GDM1 (cell line): ENCODE results near the gene RALA.
"Not testable (repeated sequence)": the region's sequence is repeated elsewhere in the genome, so short reads cannot be mapped to it uniquely, and the experiment has no call there.

Experiments
- DNase-seq: peaks from one replicate; lab custom pipeline; 2025; lab: John Stamatoyannopoulos, UW

RALA gene

DNA sequence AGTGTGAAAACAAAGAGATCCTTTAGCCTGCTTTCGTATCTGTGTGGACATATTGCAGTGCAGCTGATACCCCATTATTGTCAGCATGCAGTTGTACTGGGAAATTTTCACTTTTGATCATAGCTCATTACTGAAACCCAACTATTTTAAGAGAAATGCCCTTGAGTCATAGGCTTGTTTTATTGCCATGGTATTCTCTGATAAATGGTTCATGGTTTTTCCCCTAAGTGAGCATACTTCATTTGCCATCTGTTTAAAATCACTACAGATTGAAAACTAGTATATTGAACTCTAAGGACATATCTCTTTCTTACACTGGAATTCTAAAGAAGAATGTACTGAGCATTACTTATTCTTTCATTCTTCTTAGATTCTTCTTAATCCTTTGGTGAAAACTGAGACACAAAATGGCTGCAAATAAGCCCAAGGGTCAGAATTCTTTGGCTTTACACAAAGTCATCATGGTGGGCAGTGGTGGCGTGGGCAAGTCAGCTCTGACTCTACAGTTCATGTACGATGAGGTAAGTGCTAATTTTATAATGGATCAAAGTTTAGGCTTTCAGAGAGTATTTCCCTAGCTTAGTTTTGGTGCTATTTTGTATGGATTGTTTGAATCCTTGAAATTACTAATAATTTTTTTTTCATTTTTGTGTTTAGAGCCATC lies 63.0 kb downstream of the RALA start:
- no peak for DNase-seq

DNA sequence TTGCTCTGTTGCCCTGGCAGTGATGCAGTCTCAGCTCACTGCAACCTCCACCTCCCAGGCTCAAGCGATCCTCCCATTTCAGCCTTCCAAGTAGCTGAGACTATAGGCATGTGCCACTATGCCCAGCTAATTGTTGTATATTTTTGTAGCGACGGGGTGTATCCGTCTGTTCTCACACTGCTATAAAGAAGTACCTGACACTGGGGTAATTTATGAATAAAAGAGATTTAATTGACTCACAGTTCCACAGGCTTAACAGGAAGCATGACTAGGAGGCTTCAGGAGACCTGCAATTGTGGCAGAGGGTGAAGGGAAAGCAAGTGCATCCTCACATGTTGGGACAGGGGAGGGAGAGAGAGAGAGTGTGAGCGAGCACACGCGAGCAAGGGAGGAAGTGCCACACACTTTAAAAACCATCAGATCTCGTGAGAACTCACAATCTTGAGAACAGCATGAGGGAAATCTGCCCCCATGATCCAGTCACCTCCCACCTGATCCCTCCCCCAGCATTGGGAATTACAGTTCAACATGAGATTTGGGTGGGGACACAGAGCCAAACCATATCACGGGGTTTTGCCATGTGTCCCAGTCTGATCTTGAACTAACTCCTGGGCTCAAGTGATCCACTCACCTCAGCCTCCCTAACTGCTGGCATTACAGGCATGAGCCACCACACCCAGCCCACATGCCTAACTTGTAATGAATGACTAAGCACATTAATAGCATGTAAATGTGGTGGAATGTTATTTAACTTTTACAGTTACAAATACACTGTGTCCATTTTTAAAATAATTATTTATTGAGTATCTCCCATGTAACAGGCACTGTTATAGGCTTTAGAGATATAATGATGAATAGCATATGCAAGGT lies 65.5 kb downstream of the RALA start:
- DNase-seq = no peak

DNA sequence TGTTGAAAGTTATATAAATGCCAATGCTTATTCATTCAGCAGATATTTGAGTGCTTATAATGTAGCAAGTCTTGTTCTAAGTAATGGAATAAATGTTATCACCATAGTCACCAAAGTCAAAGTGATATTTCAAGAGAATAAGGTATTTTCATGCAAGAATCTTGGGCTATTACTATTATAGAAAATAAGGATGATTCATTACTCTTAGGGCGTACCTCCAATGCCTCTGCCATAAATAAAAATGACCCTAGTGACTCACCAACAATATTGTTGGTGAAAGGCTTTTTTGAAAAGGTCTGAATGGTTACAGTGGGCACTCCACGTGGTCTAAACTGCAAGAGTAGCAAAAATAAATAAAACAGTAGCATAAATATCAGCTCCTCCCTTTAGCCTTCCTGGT lies 68.4 kb downstream of the RALA start:
- DNase-seq = no peak

GRCh38 chr7:39693086-39693485 lies 69.7 kb downstream of the RALA start:
- not testable (repeated sequence) for DNase-seq

DNA sequence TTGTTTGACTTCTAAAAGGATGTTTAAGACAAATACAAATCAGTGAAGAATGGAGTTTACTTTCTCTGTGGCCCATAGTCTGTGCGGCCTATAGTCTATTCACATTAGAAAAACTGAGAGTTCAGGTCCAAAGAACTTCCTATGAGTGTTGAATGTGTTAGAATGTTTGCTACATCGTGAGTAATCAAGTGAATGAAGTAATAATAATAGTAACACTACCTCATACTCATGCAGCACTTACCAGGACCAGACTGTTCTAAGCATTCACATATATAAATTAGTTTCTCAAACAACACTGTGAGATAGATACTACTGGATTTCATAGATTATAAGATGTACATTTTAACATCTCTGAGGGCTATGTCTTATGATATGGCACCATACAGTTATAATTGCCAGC lies 70.4 kb downstream of the RALA start:
- no peak for DNase-seq

DNA sequence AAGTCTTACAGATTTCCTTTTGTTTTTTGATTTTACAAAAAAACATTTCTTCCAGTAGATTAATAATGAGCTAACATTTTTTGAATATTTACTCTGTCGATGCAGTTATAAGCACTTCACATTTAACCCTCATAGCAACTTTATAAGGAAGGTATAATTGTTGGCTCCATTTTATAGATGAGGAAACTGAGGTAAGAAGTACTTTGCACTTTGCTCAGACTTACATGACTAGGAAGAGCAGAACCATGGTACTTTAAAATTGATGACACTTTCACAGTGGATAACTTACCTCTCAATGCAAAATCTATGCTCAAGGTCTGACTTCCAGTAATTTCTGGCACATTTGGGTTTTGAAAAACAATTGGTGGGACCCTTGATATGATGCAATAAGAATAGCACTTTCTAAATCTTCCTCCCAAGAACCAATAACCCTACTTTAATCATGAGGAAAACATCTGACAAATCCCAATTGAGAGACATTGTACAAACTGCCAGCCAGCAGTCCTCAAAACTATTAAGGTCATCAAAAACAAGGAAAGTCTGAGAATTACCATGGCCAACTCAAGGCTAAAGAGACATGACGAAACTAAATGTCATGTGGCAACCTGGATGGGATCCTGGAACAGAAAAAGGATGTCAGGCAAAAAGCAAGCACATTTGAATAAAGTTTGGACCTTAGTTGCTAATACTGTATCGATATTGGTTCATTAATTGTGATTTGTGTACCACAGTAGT lies 72.6 kb downstream of the RALA start:
- no peak for DNase-seq

DNA sequence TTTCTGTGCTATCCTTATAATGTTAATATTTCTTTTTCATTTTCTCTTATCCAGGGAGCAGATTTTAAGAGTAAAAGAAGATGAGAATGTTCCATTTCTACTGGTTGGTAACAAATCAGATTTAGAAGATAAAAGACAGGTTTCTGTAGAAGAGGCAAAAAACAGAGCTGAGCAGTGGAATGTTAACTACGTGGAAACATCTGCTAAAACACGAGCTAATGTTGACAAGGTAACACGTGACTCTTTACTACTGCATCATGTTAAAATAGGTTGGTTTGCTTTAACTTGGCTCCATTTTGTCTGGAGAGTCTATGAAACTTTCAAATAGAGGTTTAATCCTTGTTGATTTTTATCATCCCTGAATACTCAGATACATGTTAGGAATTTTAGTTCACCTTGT lies 73.3 kb downstream of the RALA start:
- DNase-seq = no peak

DNA sequence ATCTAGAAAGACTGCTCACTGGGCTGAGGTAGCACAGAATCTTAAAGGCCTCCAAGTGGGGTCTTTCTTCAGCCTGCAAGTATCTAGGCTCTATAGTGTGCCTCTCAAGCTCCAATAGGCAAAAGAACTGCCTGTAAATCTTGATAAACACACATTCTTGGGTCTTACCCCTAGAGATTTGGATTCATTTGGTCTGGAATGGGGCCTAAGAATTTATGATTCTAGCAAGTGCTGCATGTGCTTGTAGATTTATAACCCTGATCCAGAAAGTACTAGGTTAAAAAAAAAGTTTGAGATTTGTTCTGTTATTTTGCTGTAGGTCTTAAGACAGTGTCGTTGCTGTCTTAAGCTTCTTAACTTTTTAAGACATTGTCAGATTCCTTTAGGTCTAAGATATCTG lies 74.1 kb downstream of the RALA start:
- no peak for DNase-seq

DNA sequence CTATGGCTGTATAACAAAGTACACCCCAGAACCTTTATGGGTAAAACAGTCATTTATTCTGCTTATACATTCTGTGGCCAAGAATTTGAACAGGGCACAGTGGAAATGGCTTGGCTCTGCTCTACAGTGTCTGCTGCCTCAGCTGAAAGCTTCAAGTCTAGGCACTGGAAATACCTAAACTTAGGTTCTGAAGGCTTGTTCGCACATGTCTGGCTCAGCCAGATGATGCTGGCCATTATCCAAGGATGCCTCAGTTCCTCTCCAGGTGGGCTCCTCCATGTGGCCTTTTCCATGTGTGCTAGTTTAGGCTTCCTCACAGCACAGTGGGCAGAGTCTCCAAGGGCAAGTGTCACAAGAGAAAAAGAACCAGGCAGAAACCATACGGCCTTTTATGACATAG lies 76.8 kb downstream of the RALA start:
- no peak for DNase-seq

GRCh38 chr7:39700932-39701331 lies 77.6 kb downstream of the RALA start:
- peak; percentile 8 for DNase-seq

DNA sequence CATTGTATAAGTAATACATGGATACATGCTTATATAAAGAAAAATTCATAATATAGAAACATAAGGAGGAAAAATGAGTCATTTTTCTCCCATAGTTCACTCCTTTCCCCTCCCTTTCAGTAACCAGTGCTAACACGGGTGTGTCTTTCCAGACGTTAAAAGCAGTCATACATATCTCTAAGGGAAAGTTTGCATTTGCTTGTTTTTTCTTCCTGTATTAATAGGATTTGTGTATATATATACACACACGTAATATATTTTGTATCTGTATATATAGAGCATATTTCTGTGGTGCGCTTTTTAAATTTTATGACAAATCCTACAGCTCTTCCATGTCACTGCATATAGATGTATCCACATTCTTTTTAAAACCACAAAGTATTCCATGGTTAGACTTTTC lies 78.8 kb downstream of the RALA start:
- no peak for DNase-seq

- no peak for DNase-seq
Observed at GRCh38 chr7:39703144-39703543, 79.8 kb downstream of the RALA start.

DNA sequence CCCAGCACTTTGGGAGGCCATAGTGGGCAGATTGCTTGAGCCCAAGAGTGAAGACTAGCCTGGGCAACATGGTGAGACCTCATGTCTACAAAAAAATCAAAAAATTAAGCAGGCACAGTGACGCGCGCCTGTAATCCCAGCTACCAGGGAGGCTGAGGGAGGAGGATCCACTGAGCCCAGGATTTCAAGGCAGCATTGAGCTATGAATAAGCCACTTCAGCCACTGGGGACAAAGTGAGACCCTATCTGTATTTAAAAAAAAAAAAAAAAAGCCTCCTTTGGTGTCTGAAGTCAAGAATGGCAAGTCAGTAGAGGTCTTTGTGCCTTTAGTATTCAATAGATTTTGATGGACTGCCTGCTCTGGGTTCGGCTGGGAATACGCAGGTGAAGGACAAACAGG lies 85.7 kb downstream of the RALA start:
- DNase-seq = no peak

DNA sequence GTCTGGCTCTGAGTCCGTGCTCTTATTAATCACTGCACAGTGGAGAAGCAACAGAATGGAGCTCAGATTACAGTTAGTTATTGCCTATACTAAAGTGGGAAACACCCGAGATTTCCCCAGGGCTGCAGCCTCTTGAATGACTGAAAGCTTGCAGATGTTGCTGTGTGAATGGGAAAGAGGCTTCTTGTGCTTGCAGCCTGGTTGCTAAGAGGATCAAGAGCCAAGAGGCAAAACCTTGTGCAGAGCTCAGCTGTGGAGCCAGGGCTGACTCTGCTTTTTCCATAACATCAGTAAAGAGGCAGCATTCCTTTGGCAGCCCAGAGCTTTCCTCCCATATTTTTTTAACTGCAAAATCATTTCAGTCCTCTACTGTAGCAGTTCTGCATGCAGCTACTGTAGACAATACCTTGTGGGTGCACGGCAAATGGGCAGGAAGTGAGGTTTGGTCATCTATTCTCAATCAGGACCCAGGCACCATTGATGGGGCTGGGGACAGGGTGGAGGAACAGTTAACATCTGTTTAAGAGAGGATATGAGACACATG lies 86.5 kb downstream of the RALA start:
- no peak for DNase-seq

- DNase-seq = no peak
Observed at GRCh38 chr7:39712751-39713150, 89.4 kb downstream of the RALA start.

- DNase-seq = no peak
Observed at GRCh38 chr7:39714447-39715091, 91.2 kb downstream of the RALA start.

DNA sequence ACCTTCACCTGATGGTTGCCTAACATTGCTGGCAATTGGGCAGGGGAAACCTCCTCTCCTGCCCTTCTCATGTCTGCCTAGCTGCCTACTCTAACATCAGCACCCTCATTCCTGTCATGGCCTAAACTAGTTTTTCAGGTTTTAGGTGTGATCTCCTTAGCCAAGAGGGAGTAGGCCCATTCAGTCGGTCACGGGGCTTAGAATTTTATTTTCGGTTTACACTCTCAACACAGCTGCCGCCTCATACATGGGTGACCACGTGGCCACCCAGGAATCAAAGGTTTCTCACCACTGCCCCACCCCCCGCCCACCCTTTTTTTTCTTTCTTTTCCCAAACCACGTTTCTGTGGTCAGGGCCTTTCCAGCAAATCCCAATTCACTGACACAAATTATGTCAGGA lies 97.2 kb downstream of the RALA start:
- no peak for DNase-seq

DNA sequence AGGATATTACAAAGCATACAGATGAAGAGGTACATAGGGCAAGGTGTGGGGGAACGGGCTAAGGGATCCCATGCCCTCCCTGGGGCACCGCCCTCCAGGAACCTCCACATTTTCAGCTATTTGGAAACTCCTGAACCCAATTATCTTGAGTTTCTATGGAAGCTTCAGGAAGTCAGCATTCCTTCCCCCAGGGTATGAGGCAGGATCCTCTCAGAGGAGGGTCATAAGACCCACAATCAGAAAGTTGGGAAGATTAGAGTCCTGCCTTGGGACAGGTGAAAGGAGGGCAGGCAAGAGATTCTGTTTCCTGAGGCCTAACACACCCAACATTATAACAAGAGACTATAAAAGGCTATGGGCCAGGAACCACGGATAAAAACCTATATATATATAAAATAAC lies 98.0 kb downstream of the RALA start:
- no peak for DNase-seq

DNA sequence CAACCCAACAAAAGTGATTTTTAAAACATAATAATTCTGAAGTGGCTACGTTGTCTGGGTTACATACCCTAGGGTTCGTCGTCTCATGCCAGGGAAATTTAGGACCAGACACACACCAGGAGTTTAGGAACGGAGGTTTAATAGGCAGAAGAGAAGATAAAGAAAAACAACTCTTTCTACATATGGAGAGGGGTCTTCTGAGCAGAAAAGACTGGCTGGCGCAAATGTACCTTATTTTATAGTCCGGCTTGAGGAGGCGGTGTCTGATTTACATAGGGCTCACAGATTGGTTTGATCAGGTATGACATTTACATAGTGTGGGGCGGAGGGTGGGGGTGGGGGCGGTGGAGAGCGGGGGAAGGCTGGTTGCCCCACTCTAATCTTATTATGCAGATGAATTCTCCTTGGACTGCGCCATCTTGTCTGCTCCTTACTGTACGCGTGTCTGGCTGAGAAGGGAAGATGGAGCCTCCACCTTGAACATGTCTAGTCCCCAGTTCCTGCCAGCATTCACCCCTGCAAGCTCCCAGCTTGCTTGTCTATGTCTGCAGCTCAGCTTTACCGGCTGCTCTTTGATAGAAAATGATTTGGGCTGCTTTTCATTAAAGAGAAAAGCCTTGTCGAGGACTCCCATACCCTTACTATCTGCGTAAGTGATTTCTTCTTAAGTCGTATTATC lies 98.7 kb downstream of the RALA start:
- DNase-seq = no peak

DNA sequence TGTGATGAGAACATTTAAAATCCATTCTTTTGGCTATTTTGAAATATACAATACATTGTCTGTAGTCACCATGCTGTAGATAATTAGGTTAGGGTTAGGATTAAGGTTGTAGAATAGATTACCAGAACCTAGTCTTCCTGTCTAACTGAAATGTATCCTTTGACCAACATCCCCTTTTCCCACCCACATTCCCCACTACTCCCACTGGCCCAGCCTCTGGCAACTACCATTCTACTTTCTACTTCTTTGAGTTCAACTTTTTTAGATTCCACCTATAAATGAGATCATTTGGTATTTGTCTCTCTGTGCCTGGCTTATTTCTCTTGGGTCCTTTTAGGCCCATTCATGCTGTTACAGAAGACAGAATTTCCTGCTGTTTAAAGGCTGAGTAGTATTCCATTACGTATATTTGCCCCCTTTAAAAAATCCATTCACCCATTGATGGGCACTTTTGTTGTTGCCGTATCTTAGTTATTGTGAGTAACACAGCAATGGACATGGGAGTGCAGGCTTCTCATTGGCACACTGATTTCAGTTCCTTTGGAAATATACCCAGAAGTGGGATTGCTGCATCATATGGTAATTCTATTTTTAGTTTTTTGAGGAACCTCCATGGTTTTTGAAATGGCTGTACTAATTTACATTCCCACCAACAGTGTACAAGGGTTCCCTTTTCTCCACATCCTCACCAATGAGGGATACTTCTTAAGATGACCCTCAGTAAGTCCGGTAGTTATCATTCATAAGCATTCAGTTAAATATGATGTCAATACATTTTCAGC lies 104.0 kb downstream of the RALA start:
- DNase-seq = no peak
